ENCODE data around the gene LYST. TPM values are rescaled to one million over a fixed set of nuclear protein-coding genes. Genes with fewer than 3 reads are reported as not detected.

The LYST gene
- total and polyA plus RNA-seq, 2 donors (not counting 3 experiments of a cell fraction or from before 2014, with no cell fraction given), result 3.1 to 9.6 TPM

DNA sequence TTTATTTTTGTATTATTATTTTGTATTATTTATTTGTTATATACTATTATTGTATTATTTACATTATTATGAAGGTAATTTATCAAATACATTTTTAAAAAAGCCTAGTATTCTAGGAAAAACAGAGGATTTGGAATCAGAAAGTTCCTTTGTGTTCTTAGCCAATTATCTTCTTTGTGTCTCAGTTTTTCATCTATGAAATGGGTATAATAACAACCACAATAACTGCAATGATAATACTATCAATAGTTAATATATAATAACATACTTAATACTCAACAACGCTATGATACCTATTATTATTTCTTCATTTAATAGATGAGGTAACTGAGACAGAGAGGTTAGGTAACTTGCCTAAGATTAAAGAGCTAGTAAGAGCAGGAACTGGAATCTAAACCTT lies 136.7 kb downstream of the LYST start:
- DNase-seq (ENCODE audit: low read depth, low spot score) (no peak), FAIRE-seq (no peak)
- H3K4me2 ChIP-seq (ENCODE audit: insufficient read depth, low read length), result no peak overlapping the region
- H3K4me3 ChIP-seq (replicated peaks in 1 of 3; ENCODE audit: insufficient read depth in 1 of 3, low read depth in 1 of 3, low read length in 3 of 3), result no peak overlapping the region
- H3K79me2 ChIP-seq (ENCODE audit: control insufficient read depth, insufficient read depth, low read length), result no peaks in the 10 kb centered on the region
- TF ChIP-seq EZH2 (IDR thresholded peaks at IDR 0.05; ENCODE audit: borderline replicate concordance, low read depth, low read length, severe bottlenecking) (no peak), JUN (IDR thresholded peaks at IDR 0.05; ENCODE audit: borderline replicate concordance, insufficient read depth, insufficient read length, low read depth) (no peak), GATA2 (IDR thresholded peaks at IDR 0.05; ENCODE audit: insufficient read depth, insufficient read length, low read depth, low read length) (no peak), MYC (IDR thresholded peaks at IDR 0.05; ENCODE audit: low read depth, low read length) (no peak), POLR2AphosphoS5 (IDR thresholded peaks at IDR 0.05; ENCODE audit: insufficient read depth, low read depth, low read length) (no peak), POLR2A (IDR thresholded peaks at IDR 0.05; ENCODE audit: low read depth, low read length) (no peak), FOS (IDR thresholded peaks at IDR 0.05; ENCODE audit: borderline replicate concordance, insufficient read depth, low read length) (no peak)
- TF ChIP-seq, protein P1, sequence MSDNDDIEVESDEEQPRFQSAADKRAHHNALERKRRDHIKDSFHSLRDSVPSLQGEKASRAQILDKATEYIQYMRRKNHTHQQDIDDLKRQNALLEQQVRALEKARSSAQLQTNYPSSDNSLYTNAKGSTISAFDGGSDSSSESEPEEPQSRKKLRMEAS (IDR thresholded peaks at IDR 0.05; ENCODE audit: insufficient read depth, insufficient read length), result no peak
- TF ChIP-seq, protein P2, sequence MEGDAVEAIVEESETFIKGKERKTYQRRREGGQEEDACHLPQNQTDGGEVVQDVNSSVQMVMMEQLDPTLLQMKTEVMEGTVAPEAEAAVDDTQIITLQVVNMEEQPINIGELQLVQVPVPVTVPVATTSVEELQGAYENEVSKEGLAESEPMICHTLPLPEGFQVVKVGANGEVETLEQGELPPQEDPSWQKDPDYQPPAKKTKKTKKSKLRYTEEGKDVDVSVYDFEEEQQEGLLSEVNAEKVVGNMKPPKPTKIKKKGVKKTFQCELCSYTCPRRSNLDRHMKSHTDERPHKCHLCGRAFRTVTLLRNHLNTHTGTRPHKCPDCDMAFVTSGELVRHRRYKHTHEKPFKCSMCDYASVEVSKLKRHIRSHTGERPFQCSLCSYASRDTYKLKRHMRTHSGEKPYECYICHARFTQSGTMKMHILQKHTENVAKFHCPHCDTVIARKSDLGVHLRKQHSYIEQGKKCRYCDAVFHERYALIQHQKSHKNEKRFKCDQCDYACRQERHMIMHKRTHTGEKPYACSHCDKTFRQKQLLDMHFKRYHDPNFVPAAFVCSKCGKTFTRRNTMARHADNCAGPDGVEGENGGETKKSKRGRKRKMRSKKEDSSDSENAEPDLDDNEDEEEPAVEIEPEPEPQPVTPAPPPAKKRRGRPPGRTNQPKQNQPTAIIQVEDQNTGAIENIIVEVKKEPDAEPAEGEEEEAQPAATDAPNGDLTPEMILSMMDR (IDR thresholded peaks at IDR 0.05; ENCODE audit: extremely low read depth in 1 of 2, insufficient read depth in 1 of 2, low read depth in 1 of 2, low read length in 2 of 2), result no peak
- no peaks in the 10 kb centered on the region for H3K9me1 ChIP-seq (replicated peaks; ENCODE audit: control insufficient read depth, extremely low read depth, insufficient read depth, low read length)
- BruUV-seq (replicated peaks), result no TSS peak
- CTCF ChIA-PET, result interaction anchor here (1.0 to 2.6 kb wide), 2 partner anchors 15 to 242 kb away, joined by 3 to 9 read pairs; no protein-coding TSS in a partner anchor
- H3K27ac ChIP-seq (ENCODE audit: insufficient read depth, low read depth, low read length), result no peak overlapping the region
- no peak overlapping the region for H2AFZ ChIP-seq (ENCODE audit: low read depth, low read length)
- no peak overlapping the region for H3K9ac ChIP-seq (replicated peaks; ENCODE audit: extremely low read depth, insufficient read depth, low read length)
- H3K9me3 ChIP-seq (replicated peaks; ENCODE audit: control insufficient read depth, insufficient read depth, low read length), result no peaks in the 10 kb centered on the region
- dilution Hi-C loops (cut with MboI; ENCODE audit: extremely low pct_ligation_motif_present, low sequenced_read_pairs), result no loop called here
- no peaks in the 10 kb centered on the region for H3K4me1 ChIP-seq (ENCODE audit: control insufficient read depth, extremely low read depth, insufficient read depth, low read length)
- POLR2A ChIA-PET, result no interaction called here
- H4K20me1 ChIP-seq (replicated peaks; ENCODE audit: control insufficient read depth, extremely low read depth, insufficient read depth, low read length), result no peaks in the 10 kb centered on the region
- no peaks in the 10 kb centered on the region for H3K36me3 ChIP-seq (ENCODE audit: control insufficient read depth in 2 of 2, extremely low read depth in 1 of 2, insufficient read depth in 2 of 2, low read length in 2 of 2)
- no peaks in the 10 kb centered on the region for H3K27me3 ChIP-seq (ENCODE audit: control insufficient read depth in 2 of 2, insufficient read depth in 2 of 2, low read length in 2 of 2)
- intact Hi-C loops (cut with micrococcal nuclease), result loop anchor here (5.0 kb wide), 1 partner anchor 218 kb away; no protein-coding TSS in a partner anchor
